Keratinocyte (primary cell): ENCODE measurements around the gene ARID5B.

Experiments
- CTCF ChIP-seq, 3 experiments: IDR thresholded peaks in 1 of 3; conservative IDR thresholded peaks in 1 of 3; optimal IDR thresholded peaks in 1 of 3; 2 replicates in 2 of 3; 3 replicates in 1 of 3; pipeline versions ENCODE3 to v1.5.1; 2011; ENCODE audit warnings: low read length in 3 of 3, mild to moderate bottlenecking in 3 of 3, moderate library complexity in 2 of 3, control low read depth in 1 of 3, inconsistent platforms in 1 of 3; ENCODE audit not compliant: insufficient read depth in 2 of 3; ENCODE audit errors: extremely low read depth in 1 of 3
- EZH2 ChIP-seq: IDR thresholded peaks from one replicate; pipeline ENCODE4 v1.6.1; 2012; ENCODE audit warnings: inconsistent platforms, mild to moderate bottlenecking, low read length, moderate library complexity

GRCh38 chr10:61973906-61974305 is 72.4 kb downstream of the ARID5B start:
- no peak for TF ChIP-seq CTCF (optimal IDR thresholded peaks at IDR 0.05 in 1 of 3, IDR thresholded peaks at IDR 0.05 in 1 of 3, conservative IDR thresholded peaks at IDR 0.05 in 1 of 3; ENCODE audit: extremely low read depth in 1 of 3, insufficient read depth in 2 of 3, low read length in 3 of 3)
- TF ChIP-seq EZH2, result no peak
